Keratinocyte (primary cell): Measurements from ENCODE around the gene CDC14A. TPM values are rescaled to one million over a fixed set of nuclear protein-coding genes. Genes with fewer than 3 reads are reported as not detected.

Source experiments
- DNase-seq: peaks from one replicate; pipeline ENCODE4 v3.0.0-alpha.2; 2011; ENCODE audit warnings: low read depth, missing footprints, low spot score
- FAIRE-seq: peaks from 2 replicates; lab custom pipeline; 2011; peaks lifted over from hg19 to GRCh38; lab: Jason Lieb, UNC
- H2AFZ ChIP-seq: 2 replicates; pipeline ENCODE4 v1.6.0; 2012; ENCODE audit warnings: low read length, control low read depth, inconsistent platforms; ENCODE audit not compliant: control insufficient read depth
- H3K27ac ChIP-seq: 2 replicates; pipeline ENCODE4 v1.5.1; 2011; ENCODE audit warnings: low read length; ENCODE audit not compliant: control insufficient read depth, insufficient read depth
- H3K27me3 ChIP-seq: 3 replicates; pipeline ENCODE4 v1.6.0; 2011; ENCODE audit warnings: low read length; ENCODE audit not compliant: control insufficient read depth, insufficient read depth; ENCODE audit errors: extremely low read depth
- H3K36me3 ChIP-seq, 2 experiments: 2 replicates in 1 of 2; 3 replicates in 1 of 2; pipeline ENCODE4 v1.5.1; 2011; ENCODE audit warnings: low read length in 2 of 2, mild to moderate bottlenecking in 1 of 2; ENCODE audit not compliant: control insufficient read depth in 2 of 2, insufficient read depth in 2 of 2; ENCODE audit errors: extremely low read depth in 1 of 2
- H3K4me1 ChIP-seq: 3 replicates; pipeline ENCODE4 v1.5.1; 2011; ENCODE audit warnings: low read length; ENCODE audit not compliant: control insufficient read depth, insufficient read depth; ENCODE audit errors: extremely low read depth
- H3K4me2 ChIP-seq: 3 replicates; pipeline ENCODE4 v1.6.0; 2011; ENCODE audit warnings: low read depth, low read length; ENCODE audit not compliant: control insufficient read depth, insufficient read depth; ENCODE audit errors: extremely low read depth
- H3K4me3 ChIP-seq, 3 experiments: fragments of 200-600 bp in 1 of 3; sonication (generic) in 1 of 3; 2 replicates in 2 of 3; 3 replicates in 1 of 3; pipeline ENCODE4 v1.5.1; 2011 to 2016; ENCODE audit warnings: low read length in 3 of 3, mild to moderate bottlenecking in 3 of 3, control low read depth in 2 of 3, inconsistent platforms in 1 of 3, low read depth in 1 of 3, mixed read lengths in 1 of 3, mixed run types in 1 of 3, moderate library complexity in 1 of 3; ENCODE audit not compliant: control insufficient read depth in 2 of 3, insufficient read depth in 2 of 3; ENCODE audit errors: extremely low read depth in 1 of 3
- H3K79me2 ChIP-seq: 2 replicates; pipeline ENCODE4 v1.6.0; 2012; ENCODE audit warnings: low read length; ENCODE audit not compliant: control insufficient read depth, insufficient read depth
- H3K9ac ChIP-seq: 3 replicates; pipeline ENCODE4 v1.6.0; 2011; ENCODE audit warnings: low read length; ENCODE audit not compliant: control insufficient read depth, insufficient read depth; ENCODE audit errors: extremely low read depth
- H3K9me1 ChIP-seq: 3 replicates; pipeline ENCODE4 v1.6.0; 2011; ENCODE audit warnings: low read length; ENCODE audit not compliant: control insufficient read depth, insufficient read depth; ENCODE audit errors: extremely low read depth
- H3K9me3 ChIP-seq: 2 replicates; pipeline ENCODE4 v1.5.1; 2012; ENCODE audit warnings: low read depth, low read length; ENCODE audit not compliant: control insufficient read depth
- H4K20me1 ChIP-seq: 3 replicates; pipeline ENCODE4 v1.6.0; 2011; ENCODE audit warnings: low read length; ENCODE audit not compliant: control insufficient read depth, insufficient read depth; ENCODE audit errors: extremely low read depth
- CTCF ChIP-seq, 3 experiments: IDR thresholded peaks in 1 of 3; conservative IDR thresholded peaks in 1 of 3; optimal IDR thresholded peaks in 1 of 3; 2 replicates in 2 of 3; 3 replicates in 1 of 3; pipeline versions ENCODE3 to v1.5.1; 2011; ENCODE audit warnings: low read length in 3 of 3, mild to moderate bottlenecking in 3 of 3, moderate library complexity in 2 of 3, control low read depth in 1 of 3, inconsistent platforms in 1 of 3; ENCODE audit not compliant: insufficient read depth in 2 of 3; ENCODE audit errors: extremely low read depth in 1 of 3
- EZH2 ChIP-seq: IDR thresholded peaks from one replicate; pipeline ENCODE4 v1.6.1; 2012; ENCODE audit warnings: inconsistent platforms, mild to moderate bottlenecking, low read length, moderate library complexity
- dilution Hi-C: fragments of 300-500 bp; cut with MboI; formaldehyde crosslinking; loops from one replicate; pipeline ENCODE4 v1.7.0; 2020; ENCODE audit warnings: low sequenced_read_pairs; ENCODE audit not compliant: extremely low pct_ligation_motif_present
- polyA plus RNA-seq, 5 experiments: library from polyadenylated mRNA; depleted of rRNA in 3 of 5; stranded (reverse) in 3 of 5; stranded (forward) in 1 of 5; unstranded in 1 of 5; fragments of >200 nt; gene quantifications; 1 replicate in 1 of 5; 2 replicates in 3 of 5; 3 replicates in 1 of 5; pipeline versions ENCODE4 v1.2.1 to v1.2.3, GENCODE V29; 2011 to 2012; ENCODE audit warnings: missing spikeins in 2 of 5, low read depth in 1 of 5, low replicate concordance in 1 of 5

The CDC14A gene
- polyA plus RNA-seq, 1 donor (not counting 4 experiments of a cell fraction or from before 2014, with no cell fraction given) = 2.2 TPM

GRCh38 chr1:100308777-100309176 is 43.5 kb upstream of the CDC14A start:
- Histone ChIP-seq H2AFZ (no peak overlapping the region), H3K4me3 (no peak overlapping the region), H3K4me2 (no peak overlapping the region), H3K27ac (no peak overlapping the region), H3K9me3 (no peaks in the 10 kb centered on the region), H3K4me1 (no peaks in the 10 kb centered on the region), H3K36me3 (no peaks in the 10 kb centered on the region), H3K9me1 (no peaks in the 10 kb centered on the region), H4K20me1 (no peaks in the 10 kb centered on the region), H3K9ac (no peak overlapping the region), H3K79me2 (no peaks in the 10 kb centered on the region), H3K27me3 (no peaks in the 10 kb centered on the region)
- TF ChIP-seq CTCF (optimal IDR thresholded peaks at IDR 0.05 in 1 of 3, IDR thresholded peaks at IDR 0.05 in 1 of 3, conservative IDR thresholded peaks at IDR 0.05 in 1 of 3; ENCODE audit: extremely low read depth in 1 of 3, insufficient read depth in 2 of 3, low read length in 3 of 3) = no peak
- no peak for TF ChIP-seq EZH2
- dilution Hi-C loops = no loop called here
- no peak for FAIRE-seq
- DNase-seq = no peak

GRCh38 chr1:100309863-100310262 is 42.4 kb upstream of the CDC14A start:
- DNase-seq = no peak
- no peak overlapping the region for H2AFZ ChIP-seq
- dilution Hi-C loops = no loop called here
- no peaks in the 10 kb centered on the region for H3K9me3 ChIP-seq
- no peaks in the 10 kb centered on the region for H4K20me1 ChIP-seq
- no peak overlapping the region for H3K9ac ChIP-seq
- H3K4me2 ChIP-seq = no peak overlapping the region
- no peaks in the 10 kb centered on the region for H3K9me1 ChIP-seq
- TF ChIP-seq CTCF (optimal IDR thresholded peaks at IDR 0.05 in 1 of 3, IDR thresholded peaks at IDR 0.05 in 1 of 3, conservative IDR thresholded peaks at IDR 0.05 in 1 of 3; ENCODE audit: extremely low read depth in 1 of 3, insufficient read depth in 2 of 3, low read length in 3 of 3) (no peak), EZH2 (no peak)
- H3K36me3 ChIP-seq = no peaks in the 10 kb centered on the region
- FAIRE-seq = no peak
- H3K27me3 ChIP-seq = no peaks in the 10 kb centered on the region
- H3K4me1 ChIP-seq = no peaks in the 10 kb centered on the region
- no peak overlapping the region for H3K4me3 ChIP-seq
- no peak overlapping the region for H3K27ac ChIP-seq
- H3K79me2 ChIP-seq = no peaks in the 10 kb centered on the region
